ENCODE measurements around the gene TBX2. TPM values are rescaled to one million over a fixed set of nuclear protein-coding genes. Genes with fewer than 3 reads are reported as not detected.
A peak's percentile ranks its signal among the peaks of the same experiment; 100 is the strongest.

Gene TBX2
- total RNA-seq, 1 donor from 2014 or later, result 122 TPM

GRCh38 chr17:61408151-61409041, 8.8 kb downstream of the TBX2 start:
- H3K4me3 ChIP-seq, result peak overlapping the region; percentile 65
- peak overlapping the region; percentile 91 for H3K27ac ChIP-seq
- no peak for TF ChIP-seq CTCF (IDR thresholded peaks at IDR 0.05)
- peaks cover 54% of the 10 kb centered on the region for H3K27me3 ChIP-seq
- ATAC-seq (no peak), DNase-seq (peak; percentile 61)
- intact Hi-C loops (cut with DNase I), result no loop called here
- no peaks in the 10 kb centered on the region for H3K9me3 ChIP-seq
- peaks cover 30% of the 10 kb centered on the region for H3K4me1 ChIP-seq
- H3K36me3 ChIP-seq, result peaks cover 17% of the 10 kb centered on the region

- H3K27ac ChIP-seq, result peak overlapping the region; percentile 91
- peak overlapping the region; percentile 73 for H3K4me3 ChIP-seq
- peaks cover 43% of the 10 kb centered on the region for H3K27me3 ChIP-seq
- ATAC-seq, result peak; percentile 44
- peaks cover 24% of the 10 kb centered on the region for H3K4me1 ChIP-seq
- no peaks in the 10 kb centered on the region for H3K9me3 ChIP-seq
- DNase-seq, result peak; percentile 83
- H3K36me3 ChIP-seq, result peaks cover 7% of the 10 kb centered on the region
- TF ChIP-seq CTCF (IDR thresholded peaks at IDR 0.05), result peak; percentile 37
- intact Hi-C loops (cut with DNase I), result no loop called here
These were observed 9.9 kb downstream of the TBX2 start for GRCh38 chr17:61409301-61410112.

- intact Hi-C loops (cut with DNase I), result no loop called here
- peak; percentile 52 for ATAC-seq
These were observed 10.7 kb downstream of the TBX2 start for GRCh38 chr17:61410141-61411010.

GRCh38 chr17:61411011-61411260, 11.3 kb downstream of the TBX2 start:
- intact Hi-C loops (cut with DNase I), result no loop called here
- Histone ChIP-seq H3K27ac (peak overlapping the region; percentile 90), H3K9me3 (no peaks in the 10 kb centered on the region), H3K4me3 (peak overlapping the region; percentile 73), H3K27me3 (peaks cover 28% of the 10 kb centered on the region), H3K4me1 (peaks cover 28% of the 10 kb centered on the region), H3K36me3 (no peaks in the 10 kb centered on the region)
- no peak for ATAC-seq
- DNase-seq, result no peak
- TF ChIP-seq CTCF (IDR thresholded peaks at IDR 0.05), result peak; percentile 20

More at GRCh38 chr17:61410141-61411010, 10.7 kb downstream of the TBX2 start:
- H3K4me1 ChIP-seq, result peaks cover 24% of the 10 kb centered on the region
- peak overlapping the region; percentile 73 for H3K4me3 ChIP-seq
- H3K27ac ChIP-seq, result peak overlapping the region; percentile 90
- TF ChIP-seq CTCF (IDR thresholded peaks at IDR 0.05), result peak; percentile 52
- H3K9me3 ChIP-seq, result no peaks in the 10 kb centered on the region
- peak; percentile 87 for DNase-seq
- no peaks in the 10 kb centered on the region for H3K36me3 ChIP-seq
- peaks cover 34% of the 10 kb centered on the region for H3K27me3 ChIP-seq
